Subcutaneous adipose tissue (tissue), 4 donors: ENCODE measurements around the gene POM121. TPM values are rescaled to one million over a fixed set of nuclear protein-coding genes. Genes with fewer than 3 reads are reported as not detected.
"Not testable (repeated sequence)": the region's sequence is repeated elsewhere in the genome, so short reads cannot be mapped to it uniquely, and the experiment has no call there.

Source experiments
- small RNA-seq: library from RNA; depleted of rRNA; stranded (forward); fragments of <200 nt; gene quantifications from one replicate; pipeline ENCODE3, GENCODE V24; 2016
- total RNA-seq, 4 donors: library from RNA; depleted of rRNA; stranded (reverse); fragments of >200 nt; gene quantifications; one replicate each; pipeline ENCODE4 v1.1.0, GENCODE V29; 2016
- TF ChIP-seq, protein P1 (sequence below): fragments of 450-650 bp; IDR thresholded peaks from one replicate; pipeline ENCODE4 v1.5.1; 2016; ENCODE audit warnings: low read depth, mild to moderate bottlenecking, control low read depth, antibody characterized with exemption, moderate library complexity

The POM121 gene
- 10 to 100 TPM; 11.5 to 28.1 (median 15.2) TPM for total RNA-seq

DNA sequence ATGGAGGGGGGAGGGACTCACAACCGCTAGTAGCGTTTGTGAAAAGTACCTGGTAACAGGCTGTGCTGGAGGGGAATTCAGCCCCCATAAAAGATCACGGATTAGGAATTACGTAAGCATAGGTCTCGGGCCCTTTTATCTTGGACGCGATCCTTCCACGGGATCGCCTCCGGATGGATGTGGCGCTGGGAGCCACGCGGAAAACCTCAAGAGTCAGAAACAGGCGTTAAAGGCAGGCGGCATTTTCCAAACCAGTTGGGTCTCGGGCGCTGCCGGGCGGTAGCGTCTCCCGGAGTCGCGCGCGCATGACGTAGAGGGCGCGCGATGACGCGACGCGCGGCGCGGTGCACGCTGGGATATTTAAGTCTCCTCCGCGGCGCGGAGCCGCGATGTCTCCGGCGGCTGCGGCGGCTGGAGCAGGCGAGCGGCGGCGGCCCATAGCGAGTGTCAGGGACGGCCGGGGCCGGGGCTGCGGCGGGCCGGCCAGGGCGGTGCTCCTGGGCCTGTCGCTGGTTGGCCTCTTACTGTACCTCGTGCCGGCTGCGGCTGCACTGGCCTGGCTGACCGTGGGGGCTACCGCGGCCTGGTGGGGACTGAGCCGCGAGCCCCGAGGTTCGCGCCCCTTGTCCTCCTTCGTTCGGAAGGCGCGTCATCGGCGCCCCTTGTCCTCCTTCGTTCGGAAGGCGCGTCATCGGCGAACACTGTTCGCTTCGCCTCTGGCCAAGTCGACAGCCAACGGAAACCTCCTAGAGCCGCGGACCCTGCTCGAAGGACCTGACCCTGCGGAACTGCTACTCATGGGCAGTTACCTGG lies at the start of gene POM121:
POM121 (plus strand) TSS at position 363 of the 813 bp plus-strand sequence; CDS start at position 390, 27 bp downstream.
- TF ChIP-seq, protein P1, sequence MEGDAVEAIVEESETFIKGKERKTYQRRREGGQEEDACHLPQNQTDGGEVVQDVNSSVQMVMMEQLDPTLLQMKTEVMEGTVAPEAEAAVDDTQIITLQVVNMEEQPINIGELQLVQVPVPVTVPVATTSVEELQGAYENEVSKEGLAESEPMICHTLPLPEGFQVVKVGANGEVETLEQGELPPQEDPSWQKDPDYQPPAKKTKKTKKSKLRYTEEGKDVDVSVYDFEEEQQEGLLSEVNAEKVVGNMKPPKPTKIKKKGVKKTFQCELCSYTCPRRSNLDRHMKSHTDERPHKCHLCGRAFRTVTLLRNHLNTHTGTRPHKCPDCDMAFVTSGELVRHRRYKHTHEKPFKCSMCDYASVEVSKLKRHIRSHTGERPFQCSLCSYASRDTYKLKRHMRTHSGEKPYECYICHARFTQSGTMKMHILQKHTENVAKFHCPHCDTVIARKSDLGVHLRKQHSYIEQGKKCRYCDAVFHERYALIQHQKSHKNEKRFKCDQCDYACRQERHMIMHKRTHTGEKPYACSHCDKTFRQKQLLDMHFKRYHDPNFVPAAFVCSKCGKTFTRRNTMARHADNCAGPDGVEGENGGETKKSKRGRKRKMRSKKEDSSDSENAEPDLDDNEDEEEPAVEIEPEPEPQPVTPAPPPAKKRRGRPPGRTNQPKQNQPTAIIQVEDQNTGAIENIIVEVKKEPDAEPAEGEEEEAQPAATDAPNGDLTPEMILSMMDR: no peak

DNA sequence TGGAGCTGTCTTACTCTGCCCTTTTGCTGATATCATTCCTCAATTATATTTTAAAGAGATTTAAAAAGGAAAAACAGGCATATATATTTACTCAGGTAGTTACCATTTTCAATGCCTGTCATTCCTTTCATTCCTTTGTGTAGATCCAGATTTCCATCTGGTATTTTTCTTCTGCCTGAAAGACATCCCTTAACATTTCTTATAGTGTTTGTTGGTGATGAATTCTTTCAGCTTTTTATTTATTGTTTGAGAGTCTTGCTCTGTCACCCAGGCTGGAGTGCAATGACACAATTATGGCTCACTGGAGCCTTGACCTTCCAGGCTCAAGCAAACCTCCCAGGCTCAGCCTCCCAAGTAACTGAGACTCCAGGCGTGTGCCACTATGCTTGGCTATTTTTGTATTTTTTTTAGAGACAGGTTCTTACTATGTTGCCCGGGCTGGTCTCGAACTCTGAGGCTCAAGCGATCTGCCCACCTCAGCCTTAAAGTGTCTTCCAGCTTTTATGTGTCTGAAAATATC lies 5.6 kb upstream of the POM121 start:
- TF ChIP-seq, protein P1: no peak

DNA sequence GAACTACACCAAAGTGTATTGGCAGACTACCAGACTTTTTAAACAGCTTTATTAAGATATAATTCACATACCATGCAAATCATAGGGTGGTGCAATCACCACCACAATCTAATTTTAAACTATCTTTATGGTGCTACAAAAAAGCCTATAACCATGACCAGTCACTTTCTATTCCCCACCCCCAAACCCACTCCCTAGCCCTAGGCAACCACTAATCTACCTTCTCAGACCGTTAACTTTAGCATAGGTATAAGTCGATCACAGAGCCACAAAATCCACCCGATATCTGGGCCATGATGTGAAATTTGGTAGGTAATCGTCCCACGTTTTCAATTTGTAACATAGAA lies 536 bp upstream of the POM121 start:
- TF ChIP-seq, protein P1: no peak

DNA sequence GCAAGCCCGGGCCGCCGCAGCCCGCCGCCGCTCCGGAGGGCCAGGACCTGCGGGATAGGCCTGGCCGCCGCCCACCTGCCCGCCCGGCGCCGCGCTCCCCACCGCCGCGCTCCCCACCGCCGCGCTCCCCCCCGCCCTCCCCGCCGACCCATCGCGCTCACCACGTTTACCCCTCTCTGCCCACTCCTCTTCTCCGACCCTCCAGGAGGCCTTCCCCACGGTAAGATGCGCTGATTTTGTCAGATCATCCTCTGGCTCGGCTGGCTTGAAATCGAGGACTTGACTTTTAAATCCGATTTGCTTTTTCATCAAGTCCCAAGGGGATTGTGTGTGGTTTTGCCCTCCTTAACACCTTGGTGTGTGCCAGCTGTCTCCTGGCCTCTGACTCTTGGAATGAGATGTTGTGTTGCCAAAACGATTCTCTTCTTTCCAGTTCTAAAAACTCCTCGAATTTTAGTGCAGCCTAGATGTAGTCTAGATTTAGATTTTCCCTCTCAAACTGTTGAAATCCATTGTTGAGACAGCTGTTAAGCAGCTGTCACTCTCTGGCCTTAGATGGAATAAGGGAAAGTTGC lies 738 bp downstream of the POM121 start:
- TF ChIP-seq, protein P1: no peak

DNA sequence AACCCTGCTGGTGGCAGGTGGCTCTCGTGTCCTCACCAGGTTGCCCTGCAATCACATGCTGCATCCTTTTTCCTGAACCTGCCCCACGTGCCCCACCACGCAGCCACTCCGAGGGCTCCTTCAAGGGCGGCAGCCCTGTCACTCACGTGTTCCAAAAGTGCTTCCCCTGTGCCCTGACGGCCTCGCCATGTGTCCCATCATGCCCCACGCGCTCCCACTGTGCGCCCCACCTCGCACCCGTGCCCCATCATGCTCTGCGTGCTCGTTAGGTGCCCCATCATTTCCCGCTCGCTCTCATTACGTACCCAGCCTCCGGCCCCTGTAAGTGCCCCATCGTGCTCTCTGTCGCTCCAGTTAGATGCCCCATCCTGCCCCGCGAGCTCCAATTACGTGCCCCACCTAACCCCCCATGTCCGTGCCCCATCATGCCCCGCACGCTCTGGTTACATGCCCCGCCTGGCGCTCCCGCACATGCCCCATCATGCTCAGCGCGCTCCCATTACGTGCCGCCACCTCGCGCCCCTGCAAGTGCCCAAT lies 44.2 kb downstream of the POM121 start, which contains the start of gene TRIM74:
TRIM74 (minus strand) TSS at position 487 of the 537 bp plus-strand sequence. CDS start 3,309 bp downstream, outside the sequence.
- TF ChIP-seq, protein P1: not testable (repeated sequence)

Small RNA genes within 50 kb of the gene (small RNA-seq; reads per million reads assigned to genes)
- 0.49 reads per million for gene RF00019

Other genes with a start within 250 kb of the POM121 start
- 1 to 10 TPM; 1.8 to 7.0 (median 5.4) TPM for gene TYW1B, start 96.9 kb upstream of the POM121 start, total RNA-seq
- gene TRIM74, start 44.4 kb downstream of the POM121 start, total RNA-seq: under 1 TPM in 1 of 4 donors, not detected in 3; 0.94 TPM
- gene SPDYE8, start 104.7 kb downstream of the POM121 start, total RNA-seq: not detected
- not detected for gene SPDYE11, start 132.8 kb downstream of the POM121 start, total RNA-seq
- not detected for gene SPDYE9, start 160.9 kb downstream of the POM121 start, total RNA-seq